Epidermal melanocyte (primary cell): ENCODE data around the gene OR2H2.

Source experiments
- DNase-seq: peaks from one replicate; pipeline ENCODE4 v3.0.0; 2011; ENCODE audit warnings: low spot score; ENCODE audit not compliant: insufficient read length

Gene OR2H2

DNA sequence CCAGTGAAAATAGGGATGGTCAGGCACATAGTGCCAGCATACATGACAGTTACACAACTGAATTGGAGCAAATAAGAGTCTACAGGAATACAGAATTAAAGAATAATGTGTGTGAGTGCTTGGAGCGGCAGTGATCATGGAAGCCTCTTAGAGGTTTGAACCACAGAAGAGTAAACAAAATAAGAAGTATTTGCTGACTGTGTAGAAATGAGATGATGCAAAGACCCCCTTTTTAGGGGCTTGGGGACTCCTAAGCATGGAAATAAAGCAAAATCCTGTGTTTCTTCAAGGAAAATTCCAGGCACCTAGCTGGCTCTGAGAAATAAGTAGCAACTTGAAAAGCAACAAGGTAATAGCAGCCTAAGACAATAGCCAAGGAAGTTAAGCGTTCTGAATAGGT, 6.8 kb downstream of the OR2H2 start:
- no peak for DNase-seq

DNA sequence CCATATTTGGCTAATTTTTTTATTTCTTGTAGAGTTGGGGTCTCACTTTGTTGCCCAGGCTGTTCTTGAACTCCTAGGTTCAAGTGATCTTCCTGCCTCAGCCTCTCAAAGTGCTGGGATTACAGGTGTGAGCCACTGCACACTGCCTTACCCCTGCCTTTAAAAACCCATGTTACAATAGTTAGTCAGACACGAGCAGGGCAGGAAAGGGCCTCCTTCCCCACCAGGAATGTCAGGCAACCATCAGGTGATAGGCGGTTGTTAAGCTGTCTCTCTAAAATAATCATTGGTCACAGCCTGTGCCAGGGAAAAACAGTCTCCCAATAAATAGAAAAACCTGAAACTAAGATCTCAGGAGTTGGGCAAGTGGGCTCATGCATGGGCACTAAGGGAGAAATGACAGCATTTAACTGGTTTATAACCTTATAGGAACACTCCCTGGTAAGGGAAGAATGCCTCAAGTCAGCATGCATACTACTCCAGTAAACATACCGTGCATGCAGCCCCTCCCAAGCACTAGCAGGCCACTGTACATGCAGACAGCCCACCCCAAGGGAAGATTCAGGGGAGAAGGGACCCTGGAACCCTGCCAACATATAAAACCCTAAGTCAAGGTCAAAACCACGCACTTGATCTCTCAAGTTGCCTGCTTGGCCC, 8.4 kb downstream of the OR2H2 start:
- no peak for DNase-seq

DNA sequence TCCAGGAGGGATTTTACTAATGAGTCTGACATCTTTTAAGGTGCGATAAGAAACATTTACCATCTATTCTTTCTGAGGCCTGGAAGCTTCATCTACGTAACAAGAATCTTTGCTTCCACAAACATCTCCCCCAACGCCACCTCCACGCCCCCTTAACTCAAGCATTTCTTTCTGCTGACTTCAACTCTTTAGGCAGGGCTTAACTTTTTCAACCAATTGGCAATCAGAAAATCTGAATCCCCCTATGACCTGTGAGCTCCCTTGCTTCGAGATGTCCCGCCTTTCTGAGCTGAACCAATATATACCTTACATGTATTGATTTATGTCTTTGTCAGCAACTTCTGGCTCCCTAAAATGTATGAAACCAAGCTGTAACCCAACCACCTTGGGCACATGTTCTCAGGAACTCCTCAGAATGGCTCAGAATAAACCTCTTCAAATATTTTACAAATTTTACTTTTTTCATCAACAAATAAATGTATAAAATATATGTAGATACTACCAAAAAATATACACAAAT, 11.5 kb downstream of the OR2H2 start:
- no peak for DNase-seq

DNA sequence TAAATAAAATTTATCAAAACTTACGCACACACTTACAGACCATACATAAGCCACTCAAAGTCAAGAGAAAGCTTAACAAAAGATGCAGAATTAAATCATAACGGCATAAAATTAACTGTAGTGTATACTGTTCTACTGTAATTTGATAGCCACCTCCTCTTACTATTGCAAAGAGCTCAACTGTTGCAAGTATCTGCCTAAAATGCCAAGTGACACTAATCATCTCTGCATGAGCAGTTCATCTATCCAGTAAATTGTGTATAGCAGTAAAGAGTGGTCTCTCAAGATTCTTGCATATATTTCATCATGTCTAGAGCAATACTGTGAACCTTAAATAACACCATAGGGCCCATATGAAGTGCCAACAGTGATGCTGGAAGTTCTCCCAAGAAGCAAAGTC, 12.3 kb downstream of the OR2H2 start:
- no peak for DNase-seq

DNA sequence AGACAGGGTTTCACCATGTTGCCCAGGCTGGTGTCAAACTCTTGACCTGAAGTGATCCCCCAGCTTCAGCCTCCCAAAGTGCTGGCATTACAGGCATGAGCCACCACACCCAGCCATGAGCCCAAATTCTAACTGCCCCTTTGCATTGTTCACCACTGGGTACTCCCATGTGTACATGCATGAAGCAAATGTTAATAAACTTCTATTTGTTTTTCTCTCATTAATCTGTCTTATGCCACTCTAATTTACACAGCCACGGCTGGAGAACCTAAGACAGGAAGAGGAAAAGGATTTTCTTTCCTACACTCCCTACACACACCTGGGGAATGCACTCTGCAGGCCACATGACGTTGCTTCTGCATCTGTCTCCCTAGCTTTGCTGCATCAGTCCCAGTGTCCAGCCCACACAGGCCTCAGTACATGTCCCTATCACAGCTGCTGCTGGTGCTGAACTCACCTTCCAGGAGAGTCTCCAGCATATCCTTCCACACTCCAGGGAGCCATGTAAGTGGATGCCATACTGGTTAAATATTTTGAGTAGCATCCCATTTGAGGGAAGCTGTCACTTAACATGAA, 13.3 kb downstream of the OR2H2 start:
- DNase-seq: no peak

DNA sequence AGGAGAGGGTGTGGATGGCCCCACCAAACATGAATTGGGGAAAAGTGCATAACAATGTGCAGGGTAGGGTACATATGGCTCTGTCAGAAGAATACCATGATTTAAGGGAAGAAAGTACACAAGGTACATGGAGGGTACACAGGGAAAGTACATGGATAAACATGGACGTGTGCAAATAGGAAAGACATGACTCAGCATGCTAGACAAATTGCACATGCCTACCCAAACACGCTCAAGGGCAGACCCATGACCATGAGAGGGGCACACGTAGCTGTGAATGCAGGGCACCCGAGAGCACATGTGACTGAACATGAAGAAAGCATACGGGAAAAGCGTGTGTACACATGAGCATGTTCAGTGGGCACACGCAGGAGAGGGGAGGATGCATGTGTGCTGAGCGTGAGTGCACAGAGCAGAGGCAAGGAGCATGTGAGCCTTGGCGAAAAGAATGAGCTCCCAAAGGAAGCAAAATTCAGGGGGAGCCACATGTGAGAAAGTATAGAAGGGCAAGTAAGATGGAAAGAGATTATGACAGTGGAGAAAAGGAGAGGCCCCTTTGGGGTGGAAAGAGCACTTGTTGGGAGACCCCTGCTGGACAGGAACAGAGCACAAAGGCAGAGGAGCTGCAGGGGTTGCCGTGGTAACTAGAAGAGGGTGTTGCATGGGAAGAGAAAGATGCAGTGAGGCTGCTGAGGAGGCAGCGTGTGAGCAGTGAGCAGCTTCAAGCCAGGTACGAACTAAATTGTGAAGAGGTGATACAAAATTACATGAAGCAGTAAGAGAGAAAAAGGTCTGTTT, 17.8 kb downstream of the OR2H2 start:
- DNase-seq: no peak

DNA sequence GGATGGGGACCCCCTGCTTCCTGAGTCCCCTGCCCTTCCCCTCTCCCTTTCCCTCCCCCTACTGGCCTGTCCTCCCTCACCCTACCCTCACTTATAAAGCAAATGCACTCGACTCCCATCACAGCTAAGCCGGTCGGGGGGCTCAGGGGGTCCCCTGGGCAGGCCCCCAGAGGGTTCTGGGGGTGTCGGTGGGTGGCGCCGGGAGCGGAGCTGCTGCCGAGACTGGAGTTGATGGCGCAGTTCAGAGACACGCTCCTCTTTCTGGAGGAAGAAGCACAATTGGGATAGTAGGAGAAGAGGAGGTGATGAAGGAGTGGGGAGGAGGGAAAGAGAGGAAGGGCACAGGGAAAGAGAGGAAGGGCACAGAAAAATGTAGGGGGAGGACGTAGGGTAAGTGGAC, 18.5 kb downstream of the OR2H2 start:
- no peak for DNase-seq

DNA sequence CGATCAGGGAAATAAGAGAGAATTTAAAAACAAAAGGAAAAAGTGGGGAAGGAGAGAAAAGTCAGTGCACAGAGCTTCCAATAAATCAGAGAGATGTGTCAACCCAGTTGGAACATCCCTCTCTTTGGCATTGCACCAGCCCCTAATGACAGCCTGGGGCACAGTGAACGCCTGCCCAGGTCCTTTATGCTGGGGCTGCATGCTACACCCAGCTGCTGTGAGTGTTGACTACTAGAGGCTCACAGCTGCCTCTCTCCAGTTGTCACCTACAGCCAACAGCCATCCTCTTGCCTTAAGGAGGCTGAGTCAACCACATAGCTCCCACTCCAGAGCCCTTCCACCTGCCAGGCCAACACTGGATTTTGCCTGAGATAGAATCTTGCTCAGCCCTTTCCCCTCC, 19.0 kb downstream of the OR2H2 start:
- DNase-seq: no peak

DNA sequence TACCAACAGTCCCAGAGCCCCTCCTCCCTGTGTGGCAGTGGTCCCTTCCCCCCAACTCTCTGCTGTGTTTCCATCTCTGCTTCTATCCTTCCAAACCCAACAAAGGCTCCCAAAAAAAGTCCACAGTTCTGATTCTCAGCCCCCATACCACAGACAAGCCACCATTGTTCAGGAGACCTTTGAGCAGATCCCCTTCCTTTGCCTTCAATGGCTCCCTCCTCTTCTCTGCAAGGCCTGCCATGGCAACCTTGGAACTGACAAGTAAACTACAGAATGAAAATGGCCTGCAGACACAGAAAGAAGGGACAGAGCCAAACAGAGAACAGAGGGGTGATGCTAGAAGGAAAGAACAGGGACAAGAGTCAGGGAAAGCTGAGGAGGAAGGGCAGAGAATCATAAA, 23.2 kb downstream of the OR2H2 start:
- DNase-seq: no peak

DNA sequence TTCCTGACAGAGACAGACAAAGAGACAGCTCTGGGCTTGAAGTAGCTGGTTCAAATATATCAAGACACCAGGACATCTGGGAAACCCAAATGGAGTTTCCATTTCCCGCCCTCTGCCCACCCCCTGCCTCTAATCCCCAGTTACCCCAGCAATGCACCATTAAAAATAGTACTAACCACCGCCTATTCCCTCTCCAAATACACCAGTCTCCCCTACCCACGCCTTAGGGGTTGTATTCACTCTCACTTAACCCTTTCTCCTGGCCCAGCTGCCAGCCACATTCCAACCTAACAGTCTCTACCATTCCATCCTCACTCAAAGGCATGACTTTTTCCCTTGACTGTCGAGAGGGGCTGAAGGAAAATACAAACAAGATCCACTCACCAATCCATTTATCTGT, 25.6 kb downstream of the OR2H2 start:
- DNase-seq: no peak

DNA sequence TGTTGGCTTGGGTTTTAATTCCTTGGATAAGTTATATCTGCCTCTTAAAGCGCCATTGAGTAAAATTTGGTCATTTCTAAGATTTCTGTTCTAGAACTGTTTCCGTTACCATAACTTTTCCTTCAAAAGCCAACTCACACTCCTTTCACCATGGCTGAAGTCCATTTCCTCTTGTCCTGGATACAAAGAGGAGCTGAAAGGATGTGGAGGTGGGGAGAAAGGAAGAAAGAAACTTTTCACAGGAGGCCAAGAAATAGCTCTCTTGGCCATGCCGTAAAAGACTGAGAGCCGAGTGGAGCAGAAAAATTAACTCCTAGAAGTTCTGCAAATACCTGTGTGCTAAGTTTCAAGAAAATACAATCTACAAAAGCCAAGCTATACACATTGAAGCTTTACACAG, 26.5 kb downstream of the OR2H2 start:
- no peak for DNase-seq

DNA sequence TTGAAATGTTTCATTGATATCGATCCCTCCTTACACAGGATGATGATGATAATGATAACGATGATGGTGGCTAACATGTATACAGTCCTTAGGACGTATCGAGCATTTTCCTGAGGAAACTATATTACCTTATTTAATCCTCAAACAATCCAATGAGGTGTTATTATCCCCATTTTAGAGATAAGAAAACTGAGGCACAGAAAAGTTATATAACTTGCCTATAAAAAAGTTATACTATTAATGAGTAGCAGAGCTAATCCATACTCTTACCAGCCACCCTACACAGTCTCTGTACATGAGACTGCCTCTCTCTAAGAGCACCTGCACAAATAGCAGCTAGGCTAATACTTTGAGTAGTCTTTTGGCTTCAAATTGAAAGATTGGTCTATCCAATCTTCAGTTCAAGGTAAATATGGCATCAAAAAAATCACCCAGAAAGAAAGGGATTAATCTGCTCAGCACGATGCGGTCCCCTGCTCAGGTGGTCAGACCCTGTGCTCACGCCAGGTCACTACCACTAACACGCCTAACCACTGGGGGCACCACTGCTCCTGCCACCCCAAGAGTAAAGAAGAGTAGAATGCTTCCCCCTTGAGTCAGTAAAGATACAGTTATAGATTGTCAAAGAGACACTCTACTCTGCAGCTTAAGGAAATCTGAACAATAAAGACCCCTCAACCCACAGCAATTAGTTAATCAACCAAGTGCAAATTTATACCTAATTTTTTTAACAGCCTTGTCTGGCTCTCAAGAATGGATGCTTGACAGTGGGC, 33.0 kb downstream of the OR2H2 start:
- no peak for DNase-seq

DNA sequence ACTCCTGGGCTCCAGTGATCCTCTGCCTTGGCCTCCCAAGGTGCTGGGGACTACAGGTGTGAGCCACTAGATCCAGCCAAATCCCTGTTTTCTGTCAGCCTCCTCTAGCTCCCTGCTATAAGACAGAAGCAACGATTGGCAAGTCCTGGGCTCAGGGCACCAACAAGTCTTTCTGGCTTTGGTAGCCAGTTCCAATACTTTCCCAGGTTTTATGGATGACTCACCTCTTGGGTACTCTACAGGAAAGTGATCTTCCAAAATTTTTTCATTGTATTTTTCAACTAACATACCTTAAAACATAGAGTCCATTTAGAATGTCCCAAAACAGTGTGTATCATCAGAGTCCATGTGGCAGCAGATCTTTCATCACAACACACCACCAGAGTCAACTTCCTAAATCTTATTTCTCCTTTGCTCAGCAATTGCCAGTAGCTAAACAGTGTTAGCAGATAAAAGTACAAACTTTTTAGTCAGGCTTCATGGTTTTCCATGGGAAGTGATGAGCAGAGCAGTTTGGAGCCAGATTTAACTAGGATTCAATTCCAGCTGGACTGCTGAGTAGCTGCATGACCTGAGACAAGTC, 34.7 kb downstream of the OR2H2 start:
- no peak for DNase-seq

DNA sequence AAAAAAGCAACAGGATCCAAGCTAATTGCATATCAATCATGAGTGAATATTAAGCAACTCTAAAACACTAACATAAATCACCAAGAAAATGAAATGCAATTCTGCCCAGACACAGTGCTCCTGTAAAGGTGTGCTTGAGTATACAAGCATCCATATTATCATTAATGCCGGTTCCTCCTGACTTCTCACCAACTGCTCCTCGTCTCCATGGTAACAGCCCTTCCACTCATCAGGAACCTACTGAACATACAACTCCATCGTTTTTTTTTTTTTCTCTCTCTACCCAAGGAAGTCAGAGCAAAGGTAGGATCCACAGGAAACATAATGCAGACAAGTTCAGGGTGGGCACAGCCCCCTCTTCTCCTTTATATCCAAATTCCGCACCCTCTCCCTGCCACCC, 35.7 kb downstream of the OR2H2 start:
- no peak for DNase-seq

DNA sequence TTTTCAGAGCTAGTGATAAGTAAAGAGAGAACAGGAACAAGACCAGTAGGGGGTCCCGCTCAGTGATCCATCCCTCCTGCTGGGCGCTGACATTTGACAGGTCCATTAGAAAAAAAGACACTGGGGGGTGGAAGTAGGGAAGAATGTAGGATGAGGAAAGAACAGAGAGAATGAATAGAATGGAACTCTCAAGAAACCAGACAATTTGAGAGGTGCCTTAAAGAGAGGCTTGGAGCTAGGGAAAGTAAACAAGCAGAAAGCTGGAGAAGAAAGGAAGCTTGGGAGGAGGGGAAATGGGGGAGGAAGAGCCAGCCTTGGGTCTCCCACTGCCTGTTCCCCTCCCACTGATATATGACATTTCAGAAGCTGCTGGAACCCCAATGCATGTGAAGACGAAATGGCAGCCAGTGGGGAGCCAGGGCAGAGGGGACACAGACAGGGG, 39.6 kb downstream of the OR2H2 start:
- no peak for DNase-seq

DNA sequence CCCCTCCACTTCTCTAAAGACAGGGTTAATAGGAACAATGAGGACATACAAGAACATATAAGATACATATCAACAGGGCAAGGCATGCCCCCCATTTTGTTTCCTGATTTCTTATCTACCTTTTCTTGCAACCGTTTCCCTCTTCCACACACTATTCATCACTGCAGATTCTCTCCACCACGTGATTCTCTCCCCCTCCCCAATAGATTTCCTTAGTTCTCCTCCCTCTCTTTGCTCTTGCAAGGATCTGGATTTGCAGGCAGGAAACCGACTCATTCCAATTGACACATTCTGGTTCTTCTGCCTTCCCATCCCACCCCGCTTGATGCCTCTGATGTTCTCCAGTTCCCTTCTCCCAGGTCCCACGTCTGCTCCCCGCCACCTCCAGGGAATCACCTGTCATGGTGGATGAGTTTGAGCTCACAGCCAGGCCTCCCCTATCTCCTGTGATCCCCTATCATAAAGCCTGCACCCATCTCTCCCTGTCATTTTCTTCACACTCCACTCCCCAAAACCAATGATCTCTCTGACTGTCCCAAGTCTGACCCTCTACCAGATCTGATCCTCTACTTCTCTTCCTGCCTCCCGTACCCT, 40.5 kb downstream of the OR2H2 start:
- no peak for DNase-seq

DNA sequence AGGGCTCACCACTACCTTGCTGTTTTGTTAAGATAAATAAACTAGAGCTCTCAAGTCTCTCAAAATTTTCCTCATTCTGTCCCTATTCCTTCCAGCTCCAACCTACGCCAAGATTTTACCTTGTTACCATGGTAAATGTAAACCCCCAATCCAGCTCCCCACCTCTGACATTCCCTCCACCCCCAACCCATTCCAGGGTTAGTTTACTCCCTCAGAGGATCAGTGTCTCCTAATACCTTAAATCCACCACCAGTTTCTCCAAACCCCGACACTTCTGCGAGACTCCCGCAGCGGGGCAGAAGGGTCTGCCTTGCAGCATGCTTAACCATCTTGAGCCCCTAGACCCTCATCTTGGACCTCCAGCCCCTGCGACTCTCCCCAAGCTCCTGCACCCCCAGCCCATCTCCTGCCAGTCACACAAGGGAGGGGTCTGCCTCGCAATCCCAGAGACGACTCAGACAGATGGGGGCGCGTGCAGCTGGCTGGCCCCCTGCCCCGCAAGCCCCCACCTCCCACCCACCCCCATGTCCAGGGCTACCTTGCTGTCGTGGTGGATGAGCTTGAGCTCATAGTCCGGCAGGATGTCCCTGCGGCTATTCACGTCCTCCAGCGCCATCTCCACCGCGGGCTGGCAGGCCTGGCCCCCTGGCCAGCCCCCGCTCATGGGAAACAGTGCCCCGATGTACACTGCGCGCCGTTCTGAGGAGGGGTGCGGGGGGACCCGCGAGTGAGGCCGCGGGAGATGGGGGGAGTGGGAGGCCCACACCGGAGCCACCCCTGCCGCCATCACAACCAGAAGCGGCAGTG, 42.2 kb downstream of the OR2H2 start:
- DNase-seq: no peak

DNA sequence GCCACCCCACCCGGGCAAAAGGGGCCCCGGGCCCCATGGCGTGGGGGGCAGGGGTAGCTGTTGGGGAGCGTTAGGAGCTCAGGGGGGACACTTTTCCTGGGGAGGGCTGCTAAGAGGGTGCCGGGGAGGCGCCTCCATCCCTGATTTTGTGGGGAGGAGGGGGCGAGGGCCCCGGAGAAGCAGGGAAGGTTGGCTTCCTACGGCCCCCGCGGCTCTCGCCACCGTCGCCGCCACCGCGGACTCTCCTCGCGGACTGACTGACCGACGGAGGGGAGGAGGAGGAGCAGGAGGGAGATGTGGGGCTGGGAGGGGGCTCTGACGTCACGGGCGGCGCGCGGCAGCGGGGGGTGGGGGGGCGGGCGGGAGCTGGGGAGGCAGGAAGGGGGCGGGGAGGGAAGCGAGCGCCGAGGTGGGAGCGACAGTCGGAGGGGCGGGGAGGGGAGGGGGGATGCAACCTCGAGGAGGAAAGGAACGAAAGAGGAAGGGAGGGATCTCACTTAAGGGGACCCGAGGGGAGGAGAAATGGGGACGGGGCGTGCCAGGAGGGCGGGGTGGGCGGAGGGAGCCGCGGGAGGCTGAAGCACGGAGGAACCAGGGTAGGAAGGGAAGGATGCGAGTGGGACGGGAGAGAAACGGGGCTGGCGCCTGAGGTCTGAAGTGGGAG, 43.0 kb downstream of the OR2H2 start:
- peak; percentile 79 for DNase-seq

DNA sequence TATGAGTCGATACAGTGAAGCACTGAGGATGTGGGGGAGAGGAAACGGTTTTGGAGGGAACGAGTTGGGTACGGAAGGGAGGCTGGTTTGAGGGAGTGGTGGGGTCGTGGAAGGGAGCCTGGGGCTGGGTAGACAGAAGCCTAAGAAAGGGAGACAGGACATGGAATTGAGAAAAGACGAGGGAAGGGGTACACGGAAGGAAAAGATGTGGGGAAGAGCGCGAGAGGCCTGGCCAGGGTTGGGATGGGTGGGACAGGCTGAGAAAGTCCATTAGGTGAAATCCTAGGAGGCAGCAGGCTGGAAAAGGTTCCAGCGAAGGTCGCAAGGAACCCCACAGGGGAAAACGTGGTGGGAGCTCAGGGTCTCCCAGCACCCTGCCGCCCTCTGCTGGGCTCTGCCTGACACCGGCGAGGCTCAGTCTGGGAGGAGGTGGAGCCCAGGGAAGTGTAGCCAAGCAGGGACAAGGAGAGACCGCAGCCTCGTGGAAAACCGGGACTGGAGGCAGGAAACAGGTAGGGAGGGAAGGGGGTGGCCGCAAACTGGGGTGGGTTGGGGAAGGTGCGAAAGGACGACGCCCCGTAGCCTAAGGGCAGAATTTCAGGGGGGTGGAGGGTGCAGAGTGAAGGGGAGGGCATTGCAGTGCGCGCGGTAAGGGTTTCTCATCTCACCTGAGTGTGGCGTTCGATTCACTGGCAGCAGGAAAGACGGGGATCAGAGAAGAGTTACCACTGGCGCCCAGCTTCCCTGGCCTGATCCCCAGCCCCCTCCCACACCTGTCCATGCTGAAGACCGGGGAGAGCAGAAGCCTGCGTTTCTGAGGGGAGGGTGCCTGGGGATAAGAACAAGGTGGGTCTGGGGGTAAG, 43.7 kb downstream of the OR2H2 start:
- DNase-seq: peak; percentile 76
